Stomach smooth muscle (tissue), 2 donors: Measurements from ENCODE around the gene RELT.
A peak's percentile ranks its signal among the peaks of the same experiment; 100 is the strongest.

ENCODE experiments used
- H3K27ac ChIP-seq: one replicate; pipeline ENCODE4 v1.7.0; 2013; ENCODE audit warnings: mild to moderate bottlenecking, low read length, inconsistent platforms
- H3K27me3 ChIP-seq, 2 donors: one replicate each; pipeline ENCODE4 v1.7.0; 2013; ENCODE audit warnings: low read length in 2 of 2; ENCODE audit not compliant: insufficient read depth in 2 of 2, control insufficient read depth in 1 of 2
- H3K36me3 ChIP-seq, 2 donors: one replicate each; pipeline ENCODE4 v1.7.0; 2013; ENCODE audit warnings: low read length in 2 of 2; ENCODE audit not compliant: control insufficient read depth in 2 of 2, insufficient read depth in 2 of 2
- H3K4me1 ChIP-seq: one replicate; pipeline ENCODE4 v1.7.0; 2013; ENCODE audit warnings: low read length; ENCODE audit not compliant: control insufficient read depth, insufficient read depth
- H3K4me3 ChIP-seq, 2 donors: one replicate each; pipeline ENCODE4 v1.7.0; 2013; ENCODE audit warnings: low read length in 2 of 2
- H3K9ac ChIP-seq, 2 donors: one replicate each; pipeline ENCODE4 v1.7.0; 2013; ENCODE audit warnings: low read length in 2 of 2, mild to moderate bottlenecking in 1 of 2
- H3K9me3 ChIP-seq, 2 donors: one replicate each; pipeline ENCODE4 v1.7.0; 2013; ENCODE audit warnings: low read length in 2 of 2; ENCODE audit not compliant: control insufficient read depth in 2 of 2
- donor health status: healthy.
- donor health status: Pancreatic carcinoma.

RELT gene

DNA sequence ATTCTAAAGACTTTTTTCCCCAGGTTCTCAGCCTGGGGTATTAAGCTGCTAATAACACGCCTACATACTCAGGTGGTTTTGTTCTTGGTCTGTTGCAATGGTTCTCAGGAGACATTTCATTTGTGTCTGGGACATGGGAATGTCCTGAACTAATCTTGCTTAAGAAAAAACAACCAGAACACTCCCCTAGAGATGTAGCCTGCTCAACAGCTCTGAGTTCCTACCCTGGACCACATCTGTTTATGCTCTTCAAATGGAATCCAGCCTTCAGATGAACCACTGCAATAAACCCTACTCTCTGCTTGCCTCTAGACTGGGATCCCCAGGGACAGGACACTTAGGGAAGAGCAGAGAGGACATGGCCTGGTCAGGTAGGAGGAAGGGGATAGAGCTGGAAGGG, 29.9 kb downstream of the RELT start:
- Histone ChIP-seq H3K4me3 (no peak overlapping the region), H3K27ac (no peak overlapping the region), H3K4me1 (peaks cover 5% of the 10 kb centered on the region), H3K36me3 (peaks cover 17 to 21% of the 10 kb centered on the region in 2 donors), H3K9me3 (no peaks in the 10 kb centered on the region), H3K9ac (no peak overlapping the region), H3K27me3 (no peaks in the 10 kb centered on the region)

DNA sequence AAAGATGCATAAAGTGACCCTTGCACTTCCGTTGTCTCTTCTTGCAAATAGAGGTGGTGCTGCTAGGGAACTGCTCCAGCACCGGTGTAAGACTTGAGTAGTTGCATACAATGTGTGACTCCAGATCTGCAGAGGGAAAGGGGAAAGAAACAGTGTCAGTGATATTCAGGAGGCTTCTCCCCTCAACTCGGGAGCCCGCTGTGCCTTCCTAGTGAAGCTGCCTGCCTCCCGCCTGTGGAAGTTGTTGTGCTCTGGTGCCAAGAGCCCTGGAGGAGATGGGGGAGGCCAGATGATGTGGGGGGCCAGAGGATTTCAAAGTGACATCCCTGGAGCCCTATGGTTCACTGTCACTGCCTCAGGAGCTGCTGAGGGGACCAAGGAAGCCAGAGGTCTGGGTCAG, 30.4 kb downstream of the RELT start:
- Histone ChIP-seq H3K27ac (no peak overlapping the region), H3K4me1 (peaks cover 5% of the 10 kb centered on the region), H3K36me3 (peaks cover 17 to 21% of the 10 kb centered on the region in 2 donors), H3K4me3 (no peak overlapping the region), H3K27me3 (no peaks in the 10 kb centered on the region), H3K9ac (no peak overlapping the region), H3K9me3 (no peaks in the 10 kb centered on the region)

DNA sequence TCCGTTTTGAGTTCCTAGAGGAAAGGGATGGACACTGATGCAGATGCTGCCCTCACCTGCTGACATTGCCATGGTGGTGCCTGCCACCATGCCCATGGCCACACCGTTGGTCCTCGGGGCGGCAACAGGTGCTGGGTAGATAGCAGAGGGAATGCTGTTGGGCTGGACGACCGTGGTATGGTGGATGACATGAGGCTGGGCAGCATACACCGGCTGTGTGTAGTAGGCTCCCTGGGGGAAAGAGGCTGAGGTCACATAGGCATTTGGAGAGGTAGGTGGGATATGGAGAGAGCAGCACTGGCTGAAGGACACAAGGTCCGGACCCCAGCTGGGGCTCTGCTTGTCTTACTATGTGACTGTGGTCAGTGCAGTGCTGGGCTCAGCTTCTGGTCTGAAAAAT, 33.2 kb downstream of the RELT start:
- Histone ChIP-seq H3K4me1 (no peaks in the 10 kb centered on the region), H3K9ac (no peak overlapping the region), H3K36me3 (peaks cover 14 to 21% of the 10 kb centered on the region in 2 donors), H3K27me3 (no peaks in the 10 kb centered on the region), H3K9me3 (no peaks in the 10 kb centered on the region), H3K27ac (no peak overlapping the region), H3K4me3 (no peak overlapping the region)

DNA sequence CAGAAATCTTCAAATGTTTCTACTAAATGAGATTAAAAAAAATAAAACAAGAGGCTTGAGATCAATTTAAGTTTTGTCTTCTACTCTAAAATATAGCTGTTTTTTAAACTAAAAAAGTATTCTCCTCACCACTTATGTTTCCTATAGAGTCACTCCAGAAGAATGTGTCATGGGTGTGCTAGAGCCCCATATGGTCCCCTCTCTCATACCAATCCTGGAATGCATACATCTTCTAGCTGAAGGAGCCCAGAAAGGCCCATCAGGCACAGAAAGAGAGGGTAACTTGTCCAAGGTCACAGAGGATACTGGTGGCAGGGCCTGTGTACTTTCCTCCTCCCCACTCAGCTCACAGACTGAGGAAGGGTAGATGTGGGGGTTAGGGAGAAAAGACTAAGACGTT, 34.4 kb downstream of the RELT start:
- Histone ChIP-seq H3K27me3 (no peaks in the 10 kb centered on the region), H3K36me3 (peaks cover 14 to 20% of the 10 kb centered on the region in 2 donors), H3K9me3 (no peaks in the 10 kb centered on the region), H3K9ac (no peak overlapping the region), H3K4me1 (no peaks in the 10 kb centered on the region), H3K4me3 (no peak overlapping the region), H3K27ac (no peak overlapping the region)

DNA sequence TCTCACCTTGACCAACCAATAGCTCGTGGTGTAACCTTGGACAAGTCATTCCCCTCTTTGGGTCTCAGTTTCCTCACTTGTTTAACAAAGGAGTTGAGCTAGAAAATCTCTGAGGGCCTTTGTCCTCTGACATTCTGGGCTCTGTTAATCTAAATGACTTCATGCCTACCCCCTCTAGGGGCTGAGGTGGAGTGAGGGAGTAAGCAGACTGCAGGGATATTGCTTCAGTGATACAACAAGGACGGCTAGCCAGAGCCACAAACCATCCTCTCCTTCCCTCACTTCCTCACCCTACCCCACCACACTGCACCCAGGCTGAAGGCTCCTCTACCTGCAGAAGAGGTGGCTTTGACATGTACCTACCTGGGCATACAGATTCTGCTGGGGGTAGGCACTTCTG, 34.8 kb downstream of the RELT start:
- no peak overlapping the region for H3K9ac ChIP-seq
- no peak overlapping the region for H3K4me3 ChIP-seq
- peaks cover 14 to 20% of the 10 kb centered on the region in 2 donors for H3K36me3 ChIP-seq
- H3K27ac ChIP-seq: no peak overlapping the region
- H3K4me1 ChIP-seq: no peaks in the 10 kb centered on the region
- H3K27me3 ChIP-seq: no peaks in the 10 kb centered on the region
- no peaks in the 10 kb centered on the region for H3K9me3 ChIP-seq

DNA sequence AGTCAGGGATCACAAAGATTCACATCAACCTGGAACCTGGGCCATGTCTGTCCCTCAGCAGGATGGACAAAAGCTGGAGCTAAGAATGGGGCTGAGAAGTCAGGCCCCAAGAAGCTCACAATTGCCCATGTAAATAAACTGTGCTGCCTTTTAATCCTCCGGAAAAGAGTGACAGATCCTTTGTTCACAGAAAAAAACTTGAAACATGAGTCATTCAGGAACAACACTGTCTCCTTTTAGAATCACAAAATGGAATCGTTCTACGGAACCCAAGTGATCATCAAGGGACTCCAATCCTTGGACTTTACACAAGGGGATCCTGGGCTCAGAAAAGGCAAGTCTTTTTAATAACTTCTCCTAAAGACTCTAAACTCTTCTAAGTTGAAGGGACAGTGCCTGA, 36.1 kb downstream of the RELT start:
- no peak overlapping the region for H3K9ac ChIP-seq
- no peaks in the 10 kb centered on the region for H3K9me3 ChIP-seq
- no peak overlapping the region for H3K4me3 ChIP-seq
- no peaks in the 10 kb centered on the region for H3K27me3 ChIP-seq
- no peak overlapping the region for H3K27ac ChIP-seq
- peaks cover 7 to 13% of the 10 kb centered on the region in 2 donors for H3K36me3 ChIP-seq
- H3K4me1 ChIP-seq: no peaks in the 10 kb centered on the region

DNA sequence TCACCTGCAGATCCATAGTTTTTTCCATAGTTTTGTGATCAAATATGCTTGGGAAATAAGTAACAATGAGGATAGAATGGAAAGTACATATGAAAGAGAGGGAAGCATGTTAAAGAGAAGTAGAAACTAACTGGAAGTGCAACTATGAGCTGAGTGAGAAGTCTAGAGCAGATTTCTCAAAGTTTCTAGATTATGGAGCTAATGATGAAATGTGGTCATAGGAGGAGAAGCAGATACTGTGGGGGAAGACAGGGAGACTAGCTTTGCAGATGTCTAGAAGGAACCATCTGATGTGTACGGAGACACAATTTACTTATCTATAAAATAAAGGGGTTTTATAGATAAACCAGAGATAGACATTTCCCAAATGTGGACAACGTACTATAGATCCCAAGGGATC, 37.1 kb downstream of the RELT start:
- H3K36me3 ChIP-seq: peaks cover 10 to 11% of the 10 kb centered on the region in 2 donors
- H3K27me3 ChIP-seq: no peaks in the 10 kb centered on the region
- no peak overlapping the region for H3K27ac ChIP-seq
- H3K4me1 ChIP-seq: no peaks in the 10 kb centered on the region
- H3K9ac ChIP-seq: no peak overlapping the region
- H3K4me3 ChIP-seq: no peak overlapping the region
- no peaks in the 10 kb centered on the region for H3K9me3 ChIP-seq

DNA sequence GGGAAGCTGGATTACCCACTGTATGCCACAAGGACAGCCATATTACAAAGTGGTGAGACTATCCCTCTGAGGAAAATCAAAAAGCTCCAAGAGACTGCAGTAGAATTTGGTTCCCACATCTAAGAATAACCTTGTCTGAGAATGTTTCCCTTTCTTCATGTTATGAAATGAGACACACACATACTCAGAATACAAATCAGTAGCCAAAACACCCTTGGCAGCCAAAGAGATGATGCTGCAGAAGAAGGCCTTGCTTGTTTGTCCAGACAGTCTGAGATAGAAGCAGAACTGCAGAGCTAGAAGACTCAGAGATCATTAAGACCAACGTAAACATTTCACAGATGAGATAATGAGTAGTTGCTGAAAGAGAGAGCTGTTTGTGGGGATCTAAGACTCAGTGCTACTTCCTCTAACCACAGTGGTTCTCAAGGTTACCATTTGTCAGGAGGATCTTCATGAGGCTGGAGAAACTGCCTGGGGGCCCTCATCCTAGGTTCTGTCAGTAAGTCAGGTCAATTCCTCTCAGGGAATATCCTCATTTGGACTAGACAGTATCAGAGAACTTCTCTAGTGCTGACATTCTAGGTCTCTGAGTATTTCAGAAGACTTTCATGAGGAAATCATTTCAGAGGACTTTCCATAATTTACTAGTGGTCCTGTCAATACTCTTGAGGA, 38.9 kb downstream of the RELT start:
- no peaks in the 10 kb centered on the region for H3K4me1 ChIP-seq
- no peaks in the 10 kb centered on the region for H3K9me3 ChIP-seq
- peak overlapping the region; percentile 18 for H3K27ac ChIP-seq
- no peak overlapping the region for H3K4me3 ChIP-seq
- peaks cover 9 to 12% of the 10 kb centered on the region in 2 donors for H3K36me3 ChIP-seq
- no peaks in the 10 kb centered on the region for H3K27me3 ChIP-seq
- H3K9ac ChIP-seq: no peak overlapping the region

DNA sequence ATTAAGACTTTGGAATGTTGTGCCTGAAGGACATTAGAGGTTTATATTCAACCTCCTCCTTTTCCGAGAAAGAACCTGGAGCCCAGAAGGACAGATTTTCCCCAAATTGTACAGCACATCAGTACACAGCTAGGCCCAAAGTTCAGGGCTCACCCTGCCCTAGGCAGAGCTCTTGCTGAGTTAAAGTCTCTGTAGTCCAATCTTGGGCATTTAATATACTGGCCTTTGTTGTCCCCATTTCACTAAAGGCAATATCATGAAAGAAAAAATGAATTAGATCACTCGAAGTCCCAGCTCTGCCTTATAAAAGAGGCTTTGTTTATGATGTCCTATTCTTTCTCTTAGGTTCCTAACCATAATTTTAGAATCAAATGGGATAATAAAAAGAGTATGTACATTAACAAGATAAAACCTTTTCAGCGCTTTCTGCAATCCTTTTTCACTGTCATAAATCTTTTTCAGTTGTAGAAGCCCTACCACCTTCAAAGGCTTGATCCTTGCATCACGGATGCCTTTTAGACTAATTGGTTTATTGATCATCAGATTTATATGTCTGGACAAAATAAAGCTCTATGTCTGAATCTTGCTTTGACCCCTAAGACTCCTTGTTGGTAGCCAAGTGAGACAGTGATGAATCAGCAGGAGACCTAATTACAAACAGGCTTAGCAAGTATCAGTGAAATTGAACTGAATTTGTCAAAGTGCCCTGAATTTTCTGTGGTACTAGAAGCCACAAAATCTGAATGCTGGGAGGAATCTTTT, 39.8 kb downstream of the RELT start:
- no peaks in the 10 kb centered on the region for H3K4me1 ChIP-seq
- no peaks in the 10 kb centered on the region for H3K27me3 ChIP-seq
- H3K36me3 ChIP-seq: peaks cover 7 to 9% of the 10 kb centered on the region in 2 donors
- H3K4me3 ChIP-seq: no peak overlapping the region
- H3K27ac ChIP-seq: no peak overlapping the region
- no peak overlapping the region for H3K9ac ChIP-seq
- no peaks in the 10 kb centered on the region for H3K9me3 ChIP-seq

DNA sequence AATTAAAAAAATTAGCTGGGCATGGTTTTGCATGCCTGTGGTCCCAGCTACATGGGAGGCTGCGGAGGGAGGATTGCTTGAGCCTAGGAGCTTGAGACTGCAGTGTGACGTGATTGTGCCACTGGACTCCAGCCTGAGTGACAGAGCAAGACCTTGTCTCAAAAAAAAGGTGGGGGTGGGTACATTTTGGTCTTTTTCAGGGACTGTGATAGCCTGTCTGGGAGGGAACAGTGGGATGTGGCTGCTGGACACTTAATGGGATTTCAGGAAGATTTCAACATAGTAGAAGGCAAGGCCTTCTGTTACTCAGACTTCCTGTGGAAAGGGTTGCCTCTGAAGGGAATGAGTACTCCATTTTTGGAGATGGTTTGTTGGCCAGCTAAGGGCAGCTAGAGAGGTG, 40.6 kb downstream of the RELT start:
- Histone ChIP-seq H3K9ac (no peak overlapping the region), H3K27me3 (no peaks in the 10 kb centered on the region), H3K9me3 (no peaks in the 10 kb centered on the region), H3K27ac (no peak overlapping the region), H3K4me1 (no peaks in the 10 kb centered on the region), H3K36me3 (peaks cover 6 to 9% of the 10 kb centered on the region in 2 donors), H3K4me3 (no peak overlapping the region)

DNA sequence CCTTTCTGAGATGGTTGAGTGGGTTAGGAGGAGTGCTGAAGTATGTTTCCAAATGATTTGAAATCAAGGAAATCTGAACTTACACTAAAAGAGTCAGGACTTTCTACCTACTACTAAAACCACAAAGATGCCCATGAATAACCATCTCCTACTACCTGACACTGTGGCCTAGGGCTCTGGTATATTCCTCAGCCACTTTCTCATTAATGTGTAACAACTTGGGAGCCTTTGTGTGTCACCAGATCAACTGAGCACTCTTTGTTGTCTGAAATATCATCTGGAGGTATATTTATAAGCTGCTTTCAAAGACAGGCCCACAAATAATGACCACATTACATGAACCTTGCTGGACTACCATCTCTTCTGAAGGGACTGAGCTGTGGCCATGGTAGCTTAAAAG, 43.9 kb downstream of the RELT start:
- no peaks in the 10 kb centered on the region for H3K4me1 ChIP-seq
- no peak overlapping the region for H3K9ac ChIP-seq
- no peak overlapping the region for H3K27ac ChIP-seq
- H3K9me3 ChIP-seq: no peaks in the 10 kb centered on the region
- peaks cover 6 to 9% of the 10 kb centered on the region in 2 donors for H3K36me3 ChIP-seq
- no peaks in the 10 kb centered on the region for H3K27me3 ChIP-seq
- H3K4me3 ChIP-seq: no peak overlapping the region
